ENCODE results near the gene ERGIC3.

ERGIC3 gene

GRCh38 chr20:35588397-35588796, 46.5 kb downstream of the ERGIC3 start:
- DNase-seq (ENCODE audit: low read depth) = no peak
- in situ Hi-C loops (cut with HindIII; ENCODE audit: low sequenced_read_pairs) = no loop called here
- no peak for TF ChIP-seq CTCF (IDR thresholded peaks at IDR 0.05; ENCODE audit: low read depth, low read length, missing control alignments)
- H3K4me3 ChIP-seq (ENCODE audit: low read depth, low read length) = no peak overlapping the region

- no peak for DNase-seq (ENCODE audit: low read depth)
- in situ Hi-C loops (cut with HindIII; ENCODE audit: low sequenced_read_pairs) = no loop called here
- TF ChIP-seq CTCF (IDR thresholded peaks at IDR 0.05; ENCODE audit: low read depth, low read length, missing control alignments) = no peak
Observed at GRCh38 chr20:35592339-35592974, 50.6 kb downstream of the ERGIC3 start.

GRCh38 chr20:35595456-35595855, 53.6 kb downstream of the ERGIC3 start:
- in situ Hi-C loops (cut with HindIII; ENCODE audit: low sequenced_read_pairs) = no loop called here
- H3K4me3 ChIP-seq (ENCODE audit: low read depth, low read length) = no peak overlapping the region
- no peak for DNase-seq (ENCODE audit: low read depth)
- no peak for TF ChIP-seq CTCF (IDR thresholded peaks at IDR 0.05; ENCODE audit: low read depth, low read length, missing control alignments)

More at GRCh38 chr20:35592339-35592974, 50.6 kb downstream of the ERGIC3 start:
- no peak overlapping the region for H3K4me3 ChIP-seq (ENCODE audit: low read depth, low read length)

- in situ Hi-C loops (cut with HindIII; ENCODE audit: low sequenced_read_pairs) = no loop called here
- no peak for TF ChIP-seq CTCF (IDR thresholded peaks at IDR 0.05; ENCODE audit: low read depth, low read length, missing control alignments)
- H3K4me3 ChIP-seq (ENCODE audit: low read depth, low read length) = no peak overlapping the region
- no peak for DNase-seq (ENCODE audit: low read depth)
Observed at GRCh38 chr20:35595901-35596300, 54.0 kb downstream of the ERGIC3 start.

GRCh38 chr20:35597186-35597585, 55.3 kb downstream of the ERGIC3 start:
- no peak for TF ChIP-seq CTCF (IDR thresholded peaks at IDR 0.05; ENCODE audit: low read depth, low read length, missing control alignments)
- in situ Hi-C loops (cut with HindIII; ENCODE audit: low sequenced_read_pairs) = no loop called here
- H3K4me3 ChIP-seq (ENCODE audit: low read depth, low read length) = no peak overlapping the region
- DNase-seq (ENCODE audit: low read depth) = no peak

GRCh38 chr20:35598476-35598875, 56.6 kb downstream of the ERGIC3 start:
- no peak for TF ChIP-seq CTCF (IDR thresholded peaks at IDR 0.05; ENCODE audit: low read depth, low read length, missing control alignments)
- no peak for DNase-seq (ENCODE audit: low read depth)
- in situ Hi-C loops (cut with HindIII; ENCODE audit: low sequenced_read_pairs) = no loop called here
- no peak overlapping the region for H3K4me3 ChIP-seq (ENCODE audit: low read depth, low read length)

Measured in astrocyte of the cerebellum (primary cell).